ENCODE measurements around the gene HOMER3.

The HOMER3 gene

GRCh38 chr19:18894254-18895037 is 46.6 kb downstream of the HOMER3 start:
- peak overlapping the region; percentile 79 for H3K9ac ChIP-seq (ENCODE audit: insufficient read length, low read depth)
- DNase-seq (ENCODE audit: low read depth, low spot score) = no peak
- H3K9me3 ChIP-seq (ENCODE audit: insufficient read depth, low read length) = no peaks in the 10 kb centered on the region
- H3K4me1 ChIP-seq (ENCODE audit: insufficient read depth, insufficient read length) = peaks cover 14% of the 10 kb centered on the region
- TF ChIP-seq ZNF274 (IDR thresholded peaks at IDR 0.05; ENCODE audit: low read depth, low read length) (no peak), SUZ12 (IDR thresholded peaks at IDR 0.05; ENCODE audit: extremely low read depth, insufficient read depth, insufficient read length) (no peak), YY1 (IDR thresholded peaks at IDR 0.05; ENCODE audit: insufficient read depth, insufficient read length) (no peak)
- no peaks in the 10 kb centered on the region for H3K27me3 ChIP-seq (ENCODE audit: insufficient read depth, insufficient read length)
- peak overlapping the region; percentile 77 for H3K4me3 ChIP-seq (ENCODE audit: insufficient read length, low read depth)
- H3K36me3 ChIP-seq (ENCODE audit: insufficient read depth, insufficient read length, low read length) = peaks cover 24% of the 10 kb centered on the region

- Histone ChIP-seq H3K27me3 (ENCODE audit: insufficient read depth, insufficient read length) (no peaks in the 10 kb centered on the region), H3K9me3 (ENCODE audit: insufficient read depth, low read length) (no peaks in the 10 kb centered on the region), H3K36me3 (ENCODE audit: insufficient read depth, insufficient read length, low read length) (peaks cover 17% of the 10 kb centered on the region), H3K9ac (ENCODE audit: insufficient read length, low read depth) (peak overlapping the region; percentile 8), H3K4me3 (ENCODE audit: insufficient read length, low read depth) (no peak overlapping the region), H3K4me1 (ENCODE audit: insufficient read depth, insufficient read length) (peaks cover 14% of the 10 kb centered on the region)
- DNase-seq (ENCODE audit: low read depth, low spot score) = no peak
- TF ChIP-seq ZNF274 (IDR thresholded peaks at IDR 0.05; ENCODE audit: low read depth, low read length) (no peak), YY1 (IDR thresholded peaks at IDR 0.05; ENCODE audit: insufficient read depth, insufficient read length) (no peak), SUZ12 (IDR thresholded peaks at IDR 0.05; ENCODE audit: extremely low read depth, insufficient read depth, insufficient read length) (no peak)
Observed at GRCh38 chr19:18893587-18894253, 47.3 kb downstream of the HOMER3 start.

- TF ChIP-seq SUZ12 (IDR thresholded peaks at IDR 0.05; ENCODE audit: extremely low read depth, insufficient read depth, insufficient read length) = no peak
- TF ChIP-seq YY1 (IDR thresholded peaks at IDR 0.05; ENCODE audit: insufficient read depth, insufficient read length) = no peak
- no peak for TF ChIP-seq ZNF274 (IDR thresholded peaks at IDR 0.05; ENCODE audit: low read depth, low read length)
- H3K9me3 ChIP-seq (ENCODE audit: insufficient read depth, low read length) = no peaks in the 10 kb centered on the region
- peaks cover 12% of the 10 kb centered on the region for H3K4me1 ChIP-seq (ENCODE audit: insufficient read depth, insufficient read length)
- no peak for DNase-seq (ENCODE audit: low read depth, low spot score)
- H3K9ac ChIP-seq (ENCODE audit: insufficient read length, low read depth) = no peak overlapping the region
- peaks cover 27% of the 10 kb centered on the region for H3K36me3 ChIP-seq (ENCODE audit: insufficient read depth, insufficient read length, low read length)
- H3K4me3 ChIP-seq (ENCODE audit: insufficient read length, low read depth) = no peak overlapping the region
- no peaks in the 10 kb centered on the region for H3K27me3 ChIP-seq (ENCODE audit: insufficient read depth, insufficient read length)
Observed at GRCh38 chr19:18889949-18890745, 50.9 kb downstream of the HOMER3 start.

DNA sequence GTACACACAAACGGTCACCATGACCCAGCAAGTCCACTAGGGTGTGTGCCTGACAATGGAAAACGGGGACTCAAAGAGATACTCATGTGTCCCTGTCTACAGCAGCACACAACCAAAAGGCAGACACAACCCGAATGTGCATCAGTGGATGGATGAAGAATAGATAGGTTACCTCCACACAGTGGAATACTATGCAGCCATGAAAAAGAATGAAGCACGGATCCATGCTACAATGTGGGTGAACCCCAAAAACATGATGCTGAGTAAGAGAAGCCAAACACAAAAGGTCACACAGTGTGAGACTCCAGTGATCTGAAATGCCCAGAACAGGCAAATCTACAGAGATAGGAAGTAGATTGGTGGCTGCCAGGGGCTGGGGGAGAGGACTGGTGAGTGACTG is 54.0 kb downstream of the HOMER3 start:
- Histone ChIP-seq H3K36me3 (ENCODE audit: insufficient read depth, insufficient read length, low read length) (peaks cover 35% of the 10 kb centered on the region), H3K4me3 (ENCODE audit: insufficient read length, low read depth) (no peak overlapping the region), H3K4me1 (ENCODE audit: insufficient read depth, insufficient read length) (peaks cover 5% of the 10 kb centered on the region), H3K9ac (ENCODE audit: insufficient read length, low read depth) (no peak overlapping the region), H3K27me3 (ENCODE audit: insufficient read depth, insufficient read length) (no peaks in the 10 kb centered on the region), H3K9me3 (ENCODE audit: insufficient read depth, low read length) (no peaks in the 10 kb centered on the region)
- no peak for DNase-seq (ENCODE audit: low read depth, low spot score)
- TF ChIP-seq YY1 (IDR thresholded peaks at IDR 0.05; ENCODE audit: insufficient read depth, insufficient read length) (no peak), SUZ12 (IDR thresholded peaks at IDR 0.05; ENCODE audit: extremely low read depth, insufficient read depth, insufficient read length) (no peak), ZNF274 (IDR thresholded peaks at IDR 0.05; ENCODE audit: low read depth, low read length) (no peak)

DNA sequence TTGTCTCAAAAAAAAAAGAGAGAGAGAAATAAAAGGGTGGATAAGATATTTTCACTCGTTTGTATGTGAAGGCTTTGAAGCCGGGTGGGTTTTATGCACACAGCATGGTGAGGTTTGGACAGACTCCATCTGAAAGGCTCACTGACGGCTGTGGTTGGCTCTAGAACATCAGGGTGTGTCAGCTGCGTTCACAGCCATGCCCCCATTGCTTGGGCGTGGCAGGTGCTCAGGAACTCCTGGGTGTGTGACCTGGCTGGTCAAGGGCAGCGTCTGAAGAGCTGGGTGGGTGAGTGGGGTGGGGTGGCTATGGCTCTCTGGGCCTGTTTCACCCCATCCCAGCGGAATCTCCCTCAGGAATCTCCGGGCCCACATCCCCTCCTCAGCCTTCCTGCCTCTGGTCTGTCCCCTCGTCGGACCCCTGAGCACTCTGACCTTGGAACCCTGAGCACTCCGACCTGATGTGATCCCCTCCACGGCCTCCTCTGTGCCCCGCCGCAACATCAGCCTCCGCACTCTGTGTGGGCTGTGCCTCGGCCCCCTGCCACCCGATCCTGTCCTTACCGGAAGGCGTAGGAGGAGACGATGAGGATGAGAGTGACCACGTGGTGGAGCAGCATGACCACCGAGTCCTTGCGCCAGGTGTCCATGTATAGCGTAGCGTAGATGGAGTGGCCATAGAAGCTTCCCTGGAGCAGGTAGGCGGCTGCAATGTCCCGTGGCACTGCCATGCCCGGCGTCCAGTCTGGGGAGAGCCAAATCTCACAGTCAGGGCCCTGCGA is 57.3 kb downstream of the HOMER3 start:
- no peaks in the 10 kb centered on the region for H3K27me3 ChIP-seq (ENCODE audit: insufficient read depth, insufficient read length)
- no peak for DNase-seq (ENCODE audit: low read depth, low spot score)
- H3K36me3 ChIP-seq (ENCODE audit: insufficient read depth, insufficient read length, low read length) = peaks cover 53% of the 10 kb centered on the region
- H3K4me3 ChIP-seq (ENCODE audit: insufficient read length, low read depth) = no peak overlapping the region
- TF ChIP-seq ZNF274 (IDR thresholded peaks at IDR 0.05; ENCODE audit: low read depth, low read length) (no peak), YY1 (IDR thresholded peaks at IDR 0.05; ENCODE audit: insufficient read depth, insufficient read length) (no peak), SUZ12 (IDR thresholded peaks at IDR 0.05; ENCODE audit: extremely low read depth, insufficient read depth, insufficient read length) (no peak)
- H3K9me3 ChIP-seq (ENCODE audit: insufficient read depth, low read length) = no peaks in the 10 kb centered on the region
- peaks cover 2% of the 10 kb centered on the region for H3K4me1 ChIP-seq (ENCODE audit: insufficient read depth, insufficient read length)
- H3K9ac ChIP-seq (ENCODE audit: insufficient read length, low read depth) = peak overlapping the region; percentile 21

GRCh38 chr19:18881491-18881890 is 59.5 kb downstream of the HOMER3 start:
- Histone ChIP-seq H3K36me3 (ENCODE audit: insufficient read depth, insufficient read length, low read length) (peaks cover 63% of the 10 kb centered on the region), H3K4me3 (ENCODE audit: insufficient read length, low read depth) (no peak overlapping the region), H3K4me1 (ENCODE audit: insufficient read depth, insufficient read length) (peaks cover 2% of the 10 kb centered on the region), H3K9me3 (ENCODE audit: insufficient read depth, low read length) (peaks cover 9% of the 10 kb centered on the region; the same call in 1 of the 2 replicates), H3K27me3 (ENCODE audit: insufficient read depth, insufficient read length) (no peaks in the 10 kb centered on the region), H3K9ac (ENCODE audit: insufficient read length, low read depth) (no peak overlapping the region)
- no peak for DNase-seq (ENCODE audit: low read depth, low spot score)
- TF ChIP-seq SUZ12 (IDR thresholded peaks at IDR 0.05; ENCODE audit: extremely low read depth, insufficient read depth, insufficient read length) = no peak
- no peak for TF ChIP-seq YY1 (IDR thresholded peaks at IDR 0.05; ENCODE audit: insufficient read depth, insufficient read length)
- no peak for TF ChIP-seq ZNF274 (IDR thresholded peaks at IDR 0.05; ENCODE audit: low read depth, low read length)
